ENCODE measurements around the gene SRPK1. TPM values are rescaled to one million over a fixed set of nuclear protein-coding genes. Genes with fewer than 3 reads are reported as not detected.

The SRPK1 gene
- total and polyA plus RNA-seq, 2 of the 13 experiments (the other 11 are each of a cell fraction or from before 2014, with no cell fraction given), result 56.4 to 142 TPM

DNA sequence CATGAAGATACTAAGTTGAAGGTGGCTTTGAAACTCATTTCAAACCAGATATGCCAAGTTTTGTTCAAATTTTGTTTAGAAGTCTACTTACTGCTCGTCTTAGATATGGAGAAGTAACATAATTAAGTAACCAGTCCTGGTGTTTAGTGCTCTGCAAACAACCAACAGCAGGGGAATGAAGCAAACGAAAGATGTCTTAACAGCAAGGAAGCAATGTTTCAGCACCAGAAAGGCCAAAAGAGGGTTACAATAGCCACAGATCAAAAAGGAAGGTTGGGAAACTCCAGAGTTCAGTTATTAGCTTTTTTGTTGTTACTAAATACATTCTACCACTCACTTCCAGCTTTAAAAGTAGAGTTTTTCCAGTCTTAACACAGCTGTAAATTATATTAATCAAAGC, 70.7 kb downstream of the SRPK1 start (continued):
- TF ChIP-seq, protein P1, sequence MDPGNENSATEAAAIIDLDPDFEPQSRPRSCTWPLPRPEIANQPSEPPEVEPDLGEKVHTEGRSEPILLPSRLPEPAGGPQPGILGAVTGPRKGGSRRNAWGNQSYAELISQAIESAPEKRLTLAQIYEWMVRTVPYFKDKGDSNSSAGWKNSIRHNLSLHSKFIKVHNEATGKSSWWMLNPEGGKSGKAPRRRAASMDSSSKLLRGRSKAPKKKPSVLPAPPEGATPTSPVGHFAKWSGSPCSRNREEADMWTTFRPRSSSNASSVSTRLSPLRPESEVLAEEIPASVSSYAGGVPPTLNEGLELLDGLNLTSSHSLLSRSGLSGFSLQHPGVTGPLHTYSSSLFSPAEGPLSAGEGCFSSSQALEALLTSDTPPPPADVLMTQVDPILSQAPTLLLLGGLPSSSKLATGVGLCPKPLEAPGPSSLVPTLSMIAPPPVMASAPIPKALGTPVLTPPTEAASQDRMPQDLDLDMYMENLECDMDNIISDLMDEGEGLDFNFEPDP (CRISPR knock-in tag; conservative IDR thresholded peaks at IDR 0.05), result no peak
- TF ChIP-seq REXO4 (CRISPR knock-in tag; IDR thresholded peaks at IDR 0.05; ENCODE audit: borderline replicate concordance), result no peak

DNA sequence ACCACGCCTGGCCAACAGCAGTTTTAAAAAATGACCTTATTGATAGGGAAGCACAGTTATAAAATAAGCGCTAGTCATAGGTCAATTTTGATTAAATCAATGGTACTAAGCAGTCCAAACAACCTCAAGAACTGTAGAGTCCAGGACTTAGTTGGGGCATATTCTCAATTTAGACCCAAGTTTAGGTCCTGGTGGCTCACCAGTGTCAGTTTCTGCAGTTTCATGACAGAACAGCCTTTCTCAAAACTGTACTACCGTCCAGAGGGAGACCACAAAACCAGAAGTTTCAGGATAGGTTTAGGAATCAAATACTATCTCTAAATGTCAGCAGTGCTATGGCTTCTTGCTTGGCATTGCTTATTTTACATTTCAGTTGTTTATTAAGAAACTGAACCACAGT, 76.6 kb downstream of the SRPK1 start:
- in situ Hi-C loops (cut with HindIII; ENCODE audit: extremely low pct_ligation_motif_present, low pct_unique_long_range_greater_than_20kb) (no loop called here), intact Hi-C loops (cut with micrococcal nuclease; ENCODE audit: unreplicated experiment) (no loop called here)
- DNase-seq (ENCODE audit: low spot score) (no peak), FAIRE-seq (no peak), ATAC-seq (no peak)
- ChIA-PET POLR2A (no interaction called here), CTCF (ENCODE audit: low intra/inter-chr PET ratio, low total read pairs) (no interaction called here)
- Histone ChIP-seq H3K36me3 (replicated peaks in 1 of 2; ENCODE audit: control insufficient read depth in 1 of 2, insufficient read depth in 2 of 2, low read length in 2 of 2) (peaks cover 14 to 70% of the 10 kb centered on the region in 2 experiments), H2AFZ (ENCODE audit: low read length) (no peak overlapping the region), H3K79me2 (ENCODE audit: insufficient read depth, low read length) (no peaks in the 10 kb centered on the region), H3K4me1 (ENCODE audit: insufficient read depth, low read length) (peaks cover 13% of the 10 kb centered on the region), H3K27me3 (ENCODE audit: control insufficient read depth in 1 of 2, insufficient read depth in 2 of 2, low read length in 2 of 2) (no peaks in the 10 kb centered on the region), H3K9me3 (ENCODE audit: low read length) (no peaks in the 10 kb centered on the region), H3K4me3 (replicated peaks in 1 of 3; ENCODE audit: insufficient read depth in 1 of 3, low read depth in 2 of 3, low read length in 3 of 3) (no peak overlapping the region), H3K27ac (ENCODE audit: extremely low read length, insufficient read depth, low read length) (no peak overlapping the region), H3K9ac (ENCODE audit: insufficient read depth, low read depth, low read length) (no peak overlapping the region), H3K4me2 (ENCODE audit: low read depth, low read length) (no peak overlapping the region), H4K20me1 (ENCODE audit: insufficient read depth, low read length) (no peaks in the 10 kb centered on the region)
- BruUV-seq (replicated peaks), result no TSS peak
- WGBS (ENCODE audit: low lambda C conversion rate), result 100% methylated on average over 3 of the region's 3 CpGs
- TF ChIP-seq NFYC (CRISPR knock-in tag; IDR thresholded peaks at IDR 0.05) (no peak), SNAI1 (CRISPR knock-in tag; IDR thresholded peaks at IDR 0.05; ENCODE audit: borderline replicate concordance) (no peak), ZNF678 (CRISPR knock-in tag; IDR thresholded peaks at IDR 0.05) (no peak), ZNF230 (CRISPR knock-in tag; IDR thresholded peaks at IDR 0.05) (no peak), MZF1 (CRISPR knock-in tag; IDR thresholded peaks at IDR 0.05; ENCODE audit: borderline replicate concordance) (no peak), PRMT3 (CRISPR knock-in tag; IDR thresholded peaks at IDR 0.05; ENCODE audit: borderline replicate concordance, low read depth) (no peak), ZNF333 (CRISPR knock-in tag; IDR thresholded peaks at IDR 0.05; ENCODE audit: borderline replicate concordance) (no peak), KDM3A (CRISPR knock-in tag; IDR thresholded peaks at IDR 0.05; ENCODE audit: low read depth) (no peak), ZNF556 (CRISPR knock-in tag; IDR thresholded peaks at IDR 0.05; ENCODE audit: borderline replicate concordance) (no peak), ZBTB8A (CRISPR knock-in tag; IDR thresholded peaks at IDR 0.05; ENCODE audit: borderline replicate concordance, low read depth) (no peak), ZMYM2 (CRISPR knock-in tag; IDR thresholded peaks at IDR 0.05) (no peak), HDAC6 (IDR thresholded peaks at IDR 0.05; ENCODE audit: low read depth, low read length) (no peak), ZSCAN21 (CRISPR knock-in tag; IDR thresholded peaks at IDR 0.05; ENCODE audit: borderline replicate concordance) (no peak)
- TF ChIP-seq, protein P2, sequence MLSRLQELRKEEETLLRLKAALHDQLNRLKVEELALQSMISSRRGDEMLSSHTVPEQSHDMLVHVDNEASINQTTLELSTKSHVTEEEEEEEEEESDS (CRISPR knock-in tag; IDR thresholded peaks at IDR 0.05; ENCODE audit: borderline replicate concordance), result no peak
- TF ChIP-seq, protein P3, sequence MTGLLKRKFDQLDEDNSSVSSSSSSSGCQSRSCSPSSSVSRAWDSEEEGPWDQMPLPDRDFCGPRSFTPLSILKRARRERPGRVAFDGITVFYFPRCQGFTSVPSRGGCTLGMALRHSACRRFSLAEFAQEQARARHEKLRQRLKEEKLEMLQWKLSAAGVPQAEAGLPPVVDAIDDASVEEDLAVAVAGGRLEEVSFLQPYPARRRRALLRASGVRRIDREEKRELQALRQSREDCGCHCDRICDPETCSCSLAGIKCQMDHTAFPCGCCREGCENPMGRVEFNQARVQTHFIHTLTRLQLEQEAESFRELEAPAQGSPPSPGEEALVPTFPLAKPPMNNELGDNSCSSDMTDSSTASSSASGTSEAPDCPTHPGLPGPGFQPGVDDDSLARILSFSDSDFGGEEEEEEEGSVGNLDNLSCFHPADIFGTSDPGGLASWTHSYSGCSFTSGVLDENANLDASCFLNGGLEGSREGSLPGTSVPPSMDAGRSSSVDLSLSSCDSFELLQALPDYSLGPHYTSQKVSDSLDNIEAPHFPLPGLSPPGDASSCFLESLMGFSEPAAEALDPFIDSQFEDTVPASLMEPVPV (CRISPR knock-in tag; IDR thresholded peaks at IDR 0.05), result no peak
- TF ChIP-seq, protein P4, sequence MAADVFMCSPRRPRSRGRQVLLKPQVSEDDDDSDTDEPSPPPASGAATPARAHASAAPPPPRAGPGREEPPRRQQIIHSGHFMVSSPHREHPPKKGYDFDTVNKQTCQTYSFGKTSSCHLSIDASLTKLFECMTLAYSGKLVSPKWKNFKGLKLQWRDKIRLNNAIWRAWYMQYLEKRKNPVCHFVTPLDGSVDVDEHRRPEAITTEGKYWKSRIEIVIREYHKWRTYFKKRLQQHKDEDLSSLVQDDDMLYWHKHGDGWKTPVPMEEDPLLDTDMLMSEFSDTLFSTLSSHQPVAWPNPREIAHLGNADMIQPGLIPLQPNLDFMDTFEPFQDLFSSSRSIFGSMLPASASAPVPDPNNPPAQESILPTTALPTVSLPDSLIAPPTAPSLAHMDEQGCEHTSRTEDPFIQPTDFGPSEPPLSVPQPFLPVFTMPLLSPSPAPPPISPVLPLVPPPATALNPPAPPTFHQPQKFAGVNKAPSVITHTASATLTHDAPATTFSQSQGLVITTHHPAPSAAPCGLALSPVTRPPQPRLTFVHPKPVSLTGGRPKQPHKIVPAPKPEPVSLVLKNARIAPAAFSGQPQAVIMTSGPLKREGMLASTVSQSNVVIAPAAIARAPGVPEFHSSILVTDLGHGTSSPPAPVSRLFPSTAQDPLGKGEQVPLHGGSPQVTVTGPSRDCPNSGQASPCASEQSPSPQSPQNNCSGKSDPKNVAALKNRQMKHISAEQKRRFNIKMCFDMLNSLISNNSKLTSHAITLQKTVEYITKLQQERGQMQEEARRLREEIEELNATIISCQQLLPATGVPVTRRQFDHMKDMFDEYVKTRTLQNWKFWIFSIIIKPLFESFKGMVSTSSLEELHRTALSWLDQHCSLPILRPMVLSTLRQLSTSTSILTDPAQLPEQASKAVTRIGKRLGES (CRISPR knock-in tag; IDR thresholded peaks at IDR 0.05; ENCODE audit: borderline replicate concordance), result no peak

All from HepG2 (cell line).